ENCODE data around the gene BANF1.
"Not testable (repeated sequence)": the region's sequence is repeated elsewhere in the genome, so short reads cannot be mapped to it uniquely, and the experiment has no call there.

BANF1 gene

DNA sequence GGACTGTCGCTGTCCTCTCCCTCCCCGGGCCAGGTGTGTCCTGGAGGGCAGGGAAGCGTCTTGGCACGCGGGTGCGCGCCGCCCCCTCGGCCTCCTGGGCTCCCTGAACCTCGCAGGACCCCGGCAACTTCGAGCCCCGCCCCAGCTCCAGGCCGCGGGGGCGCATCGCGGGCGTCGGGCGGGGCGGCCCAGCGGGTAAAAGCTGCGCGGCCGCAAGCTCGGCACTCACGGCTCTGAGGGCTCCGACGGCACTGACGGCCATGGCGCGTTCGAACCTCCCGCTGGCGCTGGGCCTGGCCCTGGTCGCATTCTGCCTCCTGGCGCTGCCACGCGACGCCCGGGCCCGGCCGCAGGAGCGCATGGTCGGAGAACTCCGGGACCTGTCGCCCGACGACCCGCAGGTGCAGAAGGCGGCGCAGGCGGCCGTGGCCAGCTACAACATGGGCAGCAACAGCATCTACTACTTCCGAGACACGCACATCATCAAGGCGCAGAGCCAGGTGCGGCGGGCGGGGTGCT is 9.5 kb downstream of the BANF1 start, which contains the start of gene CST6:
Gene CST6 (plus strand): TSS at position 224 of the 519 bp plus-strand sequence. CDS start 37 bp downstream, at position 261.
- no peak for FAIRE-seq

DNA sequence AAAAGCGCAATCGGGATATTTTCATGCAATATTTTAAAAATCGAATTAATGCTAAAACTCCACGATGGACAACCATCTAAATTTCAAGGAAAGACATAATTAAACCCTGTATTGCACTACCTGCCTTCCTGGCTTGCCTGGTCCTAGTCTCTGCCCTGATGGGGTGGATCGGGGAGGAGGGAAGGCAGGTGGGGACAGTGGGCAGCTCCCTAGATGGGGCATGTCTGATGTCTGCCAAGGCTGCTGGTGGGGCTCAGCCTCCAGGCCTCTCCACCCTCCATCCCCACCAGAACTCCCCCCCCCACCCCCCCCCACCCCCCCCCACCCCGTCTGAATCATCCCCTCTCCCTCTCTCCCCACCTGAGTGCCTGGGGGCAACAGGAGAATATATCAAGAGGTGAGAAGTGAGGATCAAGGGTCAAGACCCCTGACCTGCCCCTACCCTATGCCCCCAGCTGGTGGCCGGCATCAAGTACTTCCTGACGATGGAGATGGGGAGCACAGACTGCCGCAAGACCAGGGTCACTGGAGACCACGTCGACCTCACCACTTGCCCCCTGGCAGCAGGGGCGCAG is 10.2 kb downstream of the BANF1 start:
- no peak for FAIRE-seq

DNA sequence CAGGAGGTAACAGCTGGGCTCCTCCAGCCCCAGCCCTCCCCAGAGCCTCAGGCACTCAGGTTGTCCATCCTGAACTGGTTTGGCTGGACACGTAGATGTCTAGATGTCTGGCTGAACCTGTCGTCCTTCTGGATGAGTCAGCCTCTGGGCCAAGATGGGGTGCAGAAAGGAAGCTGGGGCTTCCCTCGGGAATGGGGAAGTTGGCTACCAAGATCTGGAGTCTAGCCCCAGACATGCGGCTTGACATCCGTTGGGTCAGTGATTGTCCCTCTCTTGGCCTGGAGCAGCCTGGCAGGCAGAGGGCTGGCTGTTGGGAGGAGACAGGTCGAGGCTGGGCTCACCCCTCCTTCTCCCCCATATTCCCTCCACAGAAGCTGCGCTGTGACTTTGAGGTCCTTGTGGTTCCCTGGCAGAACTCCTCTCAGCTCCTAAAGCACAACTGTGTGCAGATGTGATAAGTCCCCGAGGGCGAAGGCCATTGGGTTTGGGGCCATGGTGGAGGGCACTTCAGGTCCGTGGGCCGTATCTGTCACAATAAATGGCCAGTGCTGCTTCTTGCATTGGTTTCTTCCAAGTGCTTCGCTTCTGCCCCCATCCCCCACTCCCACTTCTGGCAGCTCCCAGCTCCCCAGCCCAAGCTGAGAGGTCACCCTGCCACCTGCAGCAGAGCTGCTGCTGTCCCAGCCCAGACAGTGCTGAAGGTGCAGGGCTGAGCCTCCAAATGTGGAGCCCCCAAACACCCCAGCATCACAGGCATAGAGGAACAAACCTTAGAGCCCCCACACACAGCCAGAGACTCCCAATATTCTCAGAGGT is 10.9 kb downstream of the BANF1 start:
- FAIRE-seq = no peak

DNA sequence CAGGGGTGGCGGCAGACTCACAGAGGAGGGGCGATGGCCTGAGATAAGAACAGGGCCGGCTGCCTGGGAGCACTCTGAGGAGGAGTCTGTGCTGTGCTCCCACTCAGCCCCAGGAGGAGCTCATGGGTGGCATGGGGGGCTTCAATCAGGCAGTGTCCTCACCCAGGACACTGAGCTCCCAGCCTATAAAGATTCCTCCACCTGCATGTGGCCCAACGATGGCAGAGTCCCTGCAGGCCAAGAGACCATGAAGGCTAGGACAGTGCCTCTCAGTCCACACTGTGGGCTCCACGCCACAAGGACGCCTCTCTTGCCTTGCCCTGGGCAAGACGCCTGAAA is 11.4 kb downstream of the BANF1 start:
- no peak for FAIRE-seq

DNA sequence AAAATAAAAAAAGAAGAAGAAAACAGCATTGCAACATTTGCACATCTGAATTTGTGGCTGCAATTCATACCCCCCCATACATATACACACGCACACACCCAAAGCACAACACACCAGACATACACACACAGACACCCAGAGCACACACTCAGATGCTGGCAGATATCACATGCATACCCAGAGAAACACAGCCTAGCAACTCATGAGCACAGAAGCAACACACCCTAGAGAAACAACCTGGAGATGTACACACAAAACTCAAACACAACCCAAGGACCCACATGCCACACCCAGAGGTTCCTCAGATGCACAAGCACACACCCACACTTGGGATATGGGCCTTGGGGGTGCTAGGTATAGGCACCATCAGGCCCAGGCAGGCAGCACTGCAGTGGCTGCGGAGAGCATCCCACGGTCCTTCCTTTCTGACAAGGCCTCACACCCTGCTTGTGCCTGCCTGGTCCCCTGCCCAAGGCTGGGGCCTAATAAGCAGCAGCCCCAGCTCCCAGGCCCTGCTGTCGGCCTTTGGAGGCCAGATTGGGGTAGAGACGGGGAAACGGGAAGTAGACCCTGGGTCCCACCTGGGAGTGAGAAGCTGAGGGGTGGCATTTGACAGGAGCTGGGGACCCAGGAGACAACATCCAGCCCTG is 12.6 kb downstream of the BANF1 start:
- FAIRE-seq = no peak

DNA sequence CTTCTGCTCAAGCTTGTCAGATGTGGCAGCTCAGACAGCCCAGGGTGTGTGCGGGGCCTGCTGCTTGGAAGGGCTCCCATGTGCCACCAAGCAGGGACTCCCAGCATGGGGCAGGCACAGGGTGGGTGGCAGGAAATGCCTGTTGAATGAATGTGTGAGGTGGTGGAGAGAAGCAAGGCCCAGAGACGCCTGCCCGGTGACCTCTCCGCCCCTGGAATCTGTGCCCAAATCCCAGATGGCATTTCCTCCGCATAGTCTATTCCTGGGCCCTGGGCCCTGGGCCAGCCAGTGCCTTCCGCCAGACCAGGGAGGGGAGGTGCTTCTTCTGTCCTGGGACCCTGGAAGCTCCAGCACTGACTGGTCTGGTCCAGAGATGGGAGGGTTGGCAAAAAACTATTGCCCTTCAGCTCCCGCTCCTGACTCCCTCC is 13.2 kb downstream of the BANF1 start:
- FAIRE-seq = no peak

DNA sequence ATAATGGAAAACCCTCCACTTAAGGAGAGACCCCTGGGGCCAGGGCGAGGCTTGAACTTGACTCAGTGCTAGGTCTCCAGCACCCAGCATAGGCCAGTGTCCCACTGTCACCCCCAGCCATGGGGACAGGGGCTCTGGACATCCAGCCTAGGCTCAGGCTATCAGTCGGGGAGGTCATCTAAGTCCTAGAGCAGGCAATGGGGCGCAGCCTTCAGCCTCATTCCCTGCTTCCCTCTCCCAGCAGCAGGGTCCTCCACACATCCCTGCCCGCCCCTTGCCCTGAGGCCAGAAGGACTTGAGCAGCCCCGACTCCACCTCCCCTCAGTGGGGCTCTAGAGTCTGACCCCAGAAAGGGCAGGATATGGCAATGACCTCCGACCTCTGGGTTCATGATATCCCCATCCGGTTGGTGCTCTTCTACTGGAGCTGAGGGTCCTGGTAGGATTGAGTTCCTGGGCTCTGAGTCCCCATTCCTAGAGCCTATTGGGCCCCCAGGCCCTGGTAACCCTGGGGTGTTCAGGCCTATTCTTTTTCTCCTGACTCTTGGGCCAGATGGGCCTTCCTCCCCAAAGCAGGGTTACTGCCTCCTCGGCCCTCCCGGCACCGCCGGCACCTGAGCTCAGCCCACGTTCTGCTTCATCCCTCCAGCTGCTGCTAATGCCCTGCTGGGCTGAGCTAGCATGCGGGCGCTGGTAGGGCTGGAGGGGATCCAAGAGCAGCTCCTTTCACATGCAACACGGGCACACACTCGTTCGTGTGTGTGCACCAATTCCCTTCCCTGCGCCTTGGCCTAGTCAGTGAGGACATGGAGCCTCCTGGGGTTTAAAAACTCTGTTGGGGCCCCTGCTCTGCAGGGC is 13.9 kb downstream of the BANF1 start:
- FAIRE-seq = no peak

DNA sequence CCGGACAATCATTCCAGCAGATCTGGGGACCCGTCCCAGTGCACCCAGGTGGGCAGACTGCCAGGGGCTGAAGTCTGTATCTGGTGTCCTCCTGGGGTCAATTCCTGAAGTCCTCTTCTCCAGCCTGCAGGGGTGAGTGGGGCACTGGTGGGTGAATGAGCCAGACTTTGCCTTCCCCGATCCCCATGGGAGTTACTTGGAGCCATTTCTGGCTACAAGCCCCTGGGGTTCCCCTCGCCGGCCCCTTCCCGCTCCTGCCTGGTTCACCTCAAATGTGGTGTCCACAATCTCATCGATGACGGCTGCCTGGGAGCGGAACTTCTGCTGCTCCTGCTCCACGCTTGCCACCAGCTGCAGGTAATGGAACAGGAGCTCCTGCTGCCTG is 14.5 kb downstream of the BANF1 start:
- no peak for FAIRE-seq

DNA sequence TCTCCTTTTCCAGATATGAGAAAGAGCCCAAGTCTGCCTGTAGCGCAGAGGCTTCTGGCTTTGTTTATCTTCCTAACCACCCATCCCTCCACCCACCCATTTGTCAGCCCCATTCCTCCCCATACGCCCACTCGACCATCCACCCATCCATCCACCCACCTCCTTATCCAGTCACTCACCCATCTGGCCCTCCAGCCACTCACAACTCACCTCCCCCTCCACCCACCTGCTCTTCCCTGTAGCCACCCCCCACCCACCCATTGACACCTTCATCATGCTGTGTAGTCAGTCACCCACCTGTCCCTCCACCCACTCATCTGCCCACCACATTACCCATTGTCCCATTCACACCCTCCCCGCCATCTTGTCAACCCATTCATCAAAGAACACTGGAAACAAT is 15.0 kb downstream of the BANF1 start:
- no peak for FAIRE-seq

DNA sequence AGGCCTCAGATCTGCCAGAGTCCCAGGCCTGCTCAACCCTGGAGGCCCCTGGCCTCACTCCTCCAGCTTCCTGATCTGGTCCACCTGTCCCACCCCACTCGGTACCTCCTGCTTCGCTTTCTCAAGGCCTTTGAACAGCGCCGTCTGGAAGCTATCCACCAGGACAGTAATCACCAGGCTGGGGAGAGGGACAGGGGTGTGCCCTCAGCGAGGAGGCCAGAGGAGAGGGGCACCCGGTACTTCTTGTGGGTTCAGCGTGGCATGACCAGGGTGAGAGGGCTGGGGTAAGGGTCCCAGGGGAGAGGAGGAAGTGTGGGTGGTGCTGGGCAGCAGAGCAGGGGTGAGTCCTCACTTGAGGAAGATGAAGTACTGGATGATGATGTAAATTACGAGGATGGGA is 17.9 kb downstream of the BANF1 start:
- FAIRE-seq = no peak

DNA sequence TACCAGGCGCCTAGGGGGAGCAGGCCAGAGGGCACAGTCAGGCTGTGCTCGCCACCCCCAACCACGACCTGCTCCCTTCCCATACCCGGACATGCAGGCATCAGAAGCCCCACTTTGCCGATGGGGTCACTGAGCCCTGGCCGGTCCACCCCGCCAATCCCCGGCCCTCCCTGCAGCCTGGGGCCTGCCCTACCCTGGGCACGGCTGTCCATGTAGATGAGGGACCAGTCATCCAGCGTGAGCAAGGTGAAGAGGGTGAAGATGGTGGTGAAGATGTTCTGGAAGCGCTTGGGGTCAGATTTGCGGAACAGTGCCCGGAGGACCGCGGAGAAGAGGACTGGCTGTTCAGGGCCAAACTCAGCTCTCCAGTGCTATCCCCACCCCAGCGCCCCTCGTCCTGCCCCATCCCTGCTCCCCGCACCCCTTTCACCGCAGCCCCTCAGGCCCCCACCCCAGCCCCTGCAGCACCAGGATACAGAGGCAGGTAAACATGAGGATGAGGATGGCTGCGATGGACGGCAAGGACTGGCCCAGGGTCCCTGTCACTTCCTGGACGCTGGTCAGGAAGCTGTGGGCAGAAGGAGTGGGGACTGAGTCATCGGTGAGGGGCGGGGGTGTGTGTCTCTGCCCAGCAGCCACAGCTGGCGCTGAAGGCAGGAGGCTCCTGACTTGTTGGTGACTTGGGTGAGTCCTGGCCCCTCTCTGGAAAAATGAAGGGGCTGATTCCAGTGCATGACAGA is 18.5 kb downstream of the BANF1 start:
- no peak for FAIRE-seq

DNA sequence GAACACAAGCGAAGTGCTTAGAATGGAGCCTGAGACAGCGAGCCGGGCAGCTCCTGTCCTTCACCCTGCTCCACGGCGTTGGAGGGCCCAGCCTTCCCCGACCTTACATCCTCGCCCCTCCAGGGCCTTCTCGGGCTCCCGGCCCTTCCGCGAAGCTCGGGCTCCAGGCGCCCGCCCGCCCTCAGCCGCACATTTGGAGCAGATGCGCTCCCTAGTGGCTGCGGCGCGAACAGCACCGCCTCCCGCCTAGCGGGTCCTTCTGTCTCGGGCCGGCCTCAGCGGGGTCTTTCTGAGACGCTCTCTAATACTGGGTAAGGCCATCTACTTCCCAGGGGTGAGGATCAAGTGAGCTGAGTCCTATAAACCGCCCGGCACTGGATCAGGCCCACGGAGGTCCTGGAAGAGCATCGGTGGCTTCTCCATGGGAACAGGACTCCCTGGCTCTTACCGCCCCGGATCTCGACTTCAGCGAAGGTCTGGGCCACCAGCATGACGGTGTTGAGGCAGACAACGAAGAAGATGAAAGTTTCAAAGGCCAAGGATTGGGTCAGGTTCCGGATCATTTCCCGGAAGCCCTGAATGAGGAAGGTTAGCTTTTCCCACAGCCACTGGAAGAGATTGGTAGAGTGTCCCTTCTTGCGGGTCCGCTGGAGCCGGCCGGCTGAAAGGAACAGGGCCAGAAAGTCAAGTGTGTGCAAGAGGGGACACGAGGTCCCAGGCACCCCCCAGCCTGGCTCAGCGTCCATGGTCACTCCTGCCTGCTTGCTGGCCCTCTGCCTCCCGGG is 20.3 kb downstream of the BANF1 start:
- FAIRE-seq = no peak

DNA sequence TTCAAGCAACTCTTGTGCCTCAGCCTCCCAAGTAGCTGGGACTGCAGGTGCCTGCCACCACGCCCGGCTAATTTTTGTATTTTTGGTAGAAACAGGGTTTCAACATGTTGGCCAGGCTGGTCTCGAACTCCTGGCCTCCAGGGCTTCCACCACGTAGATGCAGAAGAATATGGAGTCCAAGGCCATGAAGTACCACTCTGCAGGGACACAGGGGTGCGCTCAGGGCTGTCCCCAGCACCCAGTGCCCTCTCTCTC is 20.8 kb downstream of the BANF1 start:
- not testable (repeated sequence) for FAIRE-seq

DNA sequence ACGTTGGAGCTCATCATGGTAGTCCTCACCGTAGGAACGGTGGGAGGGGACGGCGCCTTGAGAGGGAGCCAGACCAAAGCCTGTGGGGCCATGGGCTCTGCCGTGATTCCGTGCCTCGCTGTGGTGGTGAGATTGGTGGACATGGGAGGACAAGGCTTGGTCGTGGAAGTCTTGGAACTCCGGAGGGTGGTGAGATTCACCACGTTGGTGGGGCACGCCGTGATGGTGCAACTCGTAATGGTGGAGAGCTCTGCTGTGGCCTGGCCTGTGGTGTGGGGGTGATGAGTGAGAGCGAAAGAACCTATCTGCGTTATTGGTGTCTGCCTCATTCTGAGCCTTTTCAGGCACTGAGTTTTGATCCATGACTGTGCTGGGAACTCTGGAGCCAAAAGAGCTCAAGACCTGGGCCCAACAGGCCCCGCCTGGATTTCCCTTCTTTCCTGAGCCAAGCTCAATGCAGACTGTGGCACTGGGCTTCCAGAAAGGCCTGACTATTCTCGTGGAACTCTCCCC is 23.8 kb downstream of the BANF1 start, which contains the start of gene CATSPER1:
Gene CATSPER1 (minus strand): TSS at position 463 of the 513 bp plus-strand sequence. CDS start 100 bp downstream, at position 363.
- no peak for FAIRE-seq

DNA sequence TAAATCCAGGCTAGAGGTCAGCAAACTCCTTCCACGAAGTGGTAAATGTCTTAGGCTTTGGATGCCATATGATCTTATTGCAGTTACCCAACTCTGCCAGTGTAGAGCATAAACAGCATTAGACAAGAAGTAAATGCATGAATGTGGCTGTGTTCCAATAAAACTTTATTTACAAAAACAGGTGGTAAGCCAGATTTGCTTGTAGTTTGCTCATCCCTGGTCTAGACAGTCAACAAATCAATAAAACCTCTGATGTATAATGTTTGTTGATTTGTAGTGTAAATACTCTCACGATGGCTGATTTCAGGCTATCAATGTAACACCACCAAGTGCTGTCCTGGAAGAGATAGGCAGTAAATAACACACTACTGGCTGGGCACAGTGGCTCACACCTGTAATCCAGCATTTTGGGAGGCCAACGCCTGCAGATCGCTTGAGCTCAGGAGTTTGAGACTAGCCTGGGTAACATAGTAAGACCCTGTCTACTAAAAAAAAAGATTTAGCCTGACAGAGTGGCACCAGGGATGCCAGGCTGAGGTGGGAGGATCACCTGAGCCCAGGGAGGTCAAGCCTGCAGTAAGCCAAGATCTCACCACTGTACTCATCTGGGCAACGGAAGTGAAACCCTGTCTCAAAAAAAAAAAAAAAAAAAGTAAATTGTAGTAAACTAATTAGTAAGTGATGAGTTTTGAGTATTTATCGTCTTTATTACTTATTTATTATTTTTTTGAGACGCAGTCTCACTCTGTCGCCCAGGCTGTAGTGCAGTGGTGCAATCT is 30.8 kb downstream of the BANF1 start:
- FAIRE-seq = no peak

DNA sequence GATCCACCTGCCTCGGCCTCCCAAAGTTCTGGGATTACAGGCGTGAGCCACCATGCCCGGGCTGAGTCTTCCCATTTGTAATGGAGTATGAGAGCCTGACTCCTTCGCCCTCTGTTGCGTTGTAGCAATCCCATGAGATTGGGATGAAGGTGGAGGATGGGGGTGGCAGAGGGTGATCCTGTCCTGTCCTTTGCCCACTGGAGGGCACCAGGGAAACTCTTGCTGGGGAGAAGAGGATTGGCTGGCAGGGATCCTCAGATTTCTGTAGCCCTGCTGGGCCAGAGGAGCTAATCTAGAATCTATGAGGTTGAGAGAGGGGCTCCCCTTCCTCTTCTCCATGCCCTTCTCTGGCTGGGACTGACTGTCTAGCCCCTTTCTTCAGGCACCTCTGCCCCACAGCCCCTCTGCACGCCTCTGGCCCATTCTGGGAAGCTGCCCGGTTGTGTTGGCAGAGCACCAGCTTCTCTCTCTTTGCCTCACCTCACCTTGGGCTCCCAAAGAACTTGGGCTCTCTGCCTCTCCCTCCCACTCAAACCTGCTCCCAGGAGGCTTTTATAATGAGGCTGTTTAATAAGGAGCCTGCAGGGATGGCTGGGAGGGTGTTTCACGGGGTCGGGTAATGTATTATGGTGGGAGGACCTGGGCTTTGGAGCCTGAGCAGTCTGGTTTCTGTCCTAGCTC is 33.5 kb downstream of the BANF1 start:
- no peak for FAIRE-seq

DNA sequence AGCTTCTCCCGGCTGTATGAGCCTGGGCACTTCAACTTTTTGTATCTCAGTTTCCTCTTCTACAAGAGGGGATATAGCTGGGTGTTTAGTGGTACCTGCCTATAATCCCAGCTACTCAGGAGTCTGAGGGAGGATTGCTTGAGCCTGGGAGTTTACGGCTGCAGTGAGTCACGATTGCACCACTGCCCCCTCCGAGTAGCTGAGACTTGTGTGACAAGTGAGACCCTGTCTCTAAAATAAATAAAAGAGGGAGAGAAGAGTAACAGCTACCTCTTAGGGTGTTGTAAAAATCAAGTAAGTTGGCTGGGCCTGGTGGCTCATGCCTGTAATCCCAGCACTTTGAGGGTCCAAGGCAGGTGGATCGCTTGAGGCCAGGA is 34.0 kb downstream of the BANF1 start:
- no peak for FAIRE-seq

DNA sequence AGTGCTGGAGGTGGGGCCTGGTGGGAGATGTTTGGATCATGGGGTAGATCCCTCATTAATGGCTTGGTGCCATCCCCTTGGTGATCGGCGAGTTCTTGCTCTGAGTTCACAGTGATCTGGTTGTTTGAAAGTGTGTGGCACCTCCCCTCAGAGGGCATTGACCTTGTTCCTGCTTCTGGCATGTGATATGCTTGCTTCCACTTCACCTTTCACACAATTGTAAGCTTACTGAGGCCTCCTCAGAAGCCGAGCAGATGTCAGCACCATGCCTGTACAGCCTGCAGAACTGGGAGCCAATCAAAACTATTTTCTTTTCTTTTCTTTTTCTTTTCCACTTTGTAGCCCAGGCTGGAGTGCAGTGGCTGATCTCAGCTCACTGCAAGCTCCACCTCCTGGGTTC is 35.0 kb downstream of the BANF1 start:
- no peak for FAIRE-seq

DNA sequence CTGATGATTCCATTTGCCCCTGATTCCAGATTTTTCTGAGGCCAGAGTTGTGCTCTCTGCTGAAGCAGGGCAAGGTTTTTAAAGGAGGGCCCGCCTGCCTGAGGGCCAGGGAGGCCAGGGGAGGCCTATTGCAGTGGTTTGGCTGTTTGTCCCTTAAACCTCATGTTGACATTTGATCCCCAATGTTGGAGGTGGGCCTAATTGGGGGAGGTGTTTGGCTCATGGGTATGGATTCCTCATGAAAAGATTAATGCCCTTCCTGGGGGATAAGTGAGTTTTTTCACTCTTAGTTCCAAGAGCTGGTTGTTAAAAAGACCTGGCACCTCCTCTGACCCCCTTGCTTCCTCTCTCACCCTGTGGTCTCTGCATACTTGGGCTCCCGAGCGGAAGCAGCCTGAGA is 37.5 kb downstream of the BANF1 start:
- no peak for FAIRE-seq

Measured in TTC549 (cell line).